Panc1 (cell line): ENCODE results near the gene RABL3. TPM values are rescaled to one million over a fixed set of nuclear protein-coding genes. Genes with fewer than 3 reads are reported as not detected.

Experiments
- ATAC-seq: fragments of 200-7000 bp; cut with Tn5 transposase; 2 replicates; pipeline ENCODE4 v1.9.1; 2020; ENCODE audit warnings: mild to moderate bottlenecking, moderate library complexity
- BruUV-seq: library from RNA; stranded (reverse); fragments of 400-500 nt; replicated peaks from 2 replicates; lab custom pipeline; 2021; lab: Mats Ljungman, UMichigan
- CTCF ChIA-PET: fragments of 300-600 bp; sonication (Branson Sonifier 250); formaldehyde crosslinking; loops from one replicate; lab custom pipeline; 2022; ENCODE audit warnings: antibody characterized with exemption; lab: Charles Lee
- POLR2A ChIA-PET: fragments of 300-600 bp; sonication (Branson Sonifier 250); formaldehyde crosslinking; loops from one replicate; lab custom pipeline; 2022; ENCODE audit warnings: antibody characterized with exemption; lab: Charles Lee
- DNase-seq: peaks from one replicate; pipeline ENCODE4 v3.0.0-alpha.2; 2010; ENCODE audit warnings: low read depth, low spot score
- H3K27ac ChIP-seq: 2 replicates; pipeline ENCODE4 v1.5.1; 2011; ENCODE audit warnings: mild to moderate bottlenecking, low read length, inconsistent platforms
- H3K27me3 ChIP-seq: fragments of 200-500 bp; sonication (Bioruptor generic); 2 replicates; pipeline ENCODE4 v1.6.0; 2014; ENCODE audit warnings: low read length, inconsistent platforms; ENCODE audit not compliant: control insufficient read depth, insufficient read depth
- H3K36me3 ChIP-seq: fragments of 200-500 bp; sonication (Bioruptor generic); 2 replicates; pipeline ENCODE4 v1.5.1; 2014; ENCODE audit warnings: inconsistent platforms, mild to moderate bottlenecking, low read length, moderate library complexity; ENCODE audit not compliant: control insufficient read depth, insufficient read depth
- H3K4me1 ChIP-seq: 2 replicates; pipeline ENCODE4 v1.5.1; 2011; ENCODE audit warnings: inconsistent platforms, mild to moderate bottlenecking, low read length, moderate library complexity; ENCODE audit not compliant: control insufficient read depth, insufficient read depth
- H3K4me3 ChIP-seq, 2 experiments: 2 replicates each; pipeline ENCODE4 v1.5.1; 2011 to 2012; ENCODE audit warnings: low read depth in 2 of 2, low read length in 2 of 2, mild to moderate bottlenecking in 2 of 2, inconsistent platforms in 1 of 2, moderate library complexity in 1 of 2
- H3K9me3 ChIP-seq: fragments of 200-500 bp; sonication (Bioruptor generic); 2 replicates; pipeline ENCODE4 v1.5.1; 2014; ENCODE audit warnings: low read depth, mild to moderate bottlenecking, inconsistent platforms, low read length, moderate library complexity; ENCODE audit not compliant: control insufficient read depth, insufficient read depth
- POLR2AphosphoS5 ChIP-seq: IDR thresholded peaks from 2 replicates; pipeline ENCODE4 v1.6.1; 2012; ENCODE audit warnings: mild to moderate bottlenecking, low read depth, low read length, moderate library complexity
- SIN3A ChIP-seq: IDR thresholded peaks from 2 replicates; pipeline ENCODE4 v1.6.1; 2012; ENCODE audit warnings: low read depth, mild to moderate bottlenecking, low read length, moderate library complexity, borderline replicate concordance; ENCODE audit not compliant: insufficient read depth
- TCF7L2 ChIP-seq: IDR thresholded peaks from 2 replicates; pipeline ENCODE4 v1.6.1; 2011; ENCODE audit warnings: mild to moderate bottlenecking, low read depth, low read length, inconsistent platforms
- in situ Hi-C: cut with HindIII; loops from 2 replicates; pipeline ENCODE4 v1.10.0; 2016; ENCODE audit warnings: low sequenced_read_pairs, low pct_unique_long_range_greater_than_20kb
- intact Hi-C: fragments of 100-400 bp; cut with micrococcal nuclease; formaldehyde crosslinking; loops from one replicate; pipeline ENCODE4 v1.10.0; 2022; ENCODE audit not compliant: unreplicated experiment
- total RNA-seq: library from RNA; stranded (reverse); gene quantifications from one replicate; pipeline ENCODE4 v1.2.1, GENCODE V29; 2021; ENCODE audit not compliant: unreplicated experiment
- TF ChIP-seq, protein P1 (sequence below): fragments of 450-650 bp; IDR thresholded peaks from 2 replicates; pipeline ENCODE4 v1.5.1; 2017; ENCODE audit warnings: mild to moderate bottlenecking
- TF ChIP-seq, protein P2 (sequence below), 2 experiments: IDR thresholded peaks; 2 replicates each; pipeline ENCODE4 v1.6.1; 2011 to 2012; ENCODE audit warnings: low read depth in 2 of 2, control low read depth in 1 of 2, low read length in 1 of 2, mild to moderate bottlenecking in 1 of 2, moderate library complexity in 1 of 2; ENCODE audit not compliant: insufficient read depth in 1 of 2

RABL3 gene
- total RNA-seq, 1 experiment from 2014 or later: 15.8 TPM

DNA sequence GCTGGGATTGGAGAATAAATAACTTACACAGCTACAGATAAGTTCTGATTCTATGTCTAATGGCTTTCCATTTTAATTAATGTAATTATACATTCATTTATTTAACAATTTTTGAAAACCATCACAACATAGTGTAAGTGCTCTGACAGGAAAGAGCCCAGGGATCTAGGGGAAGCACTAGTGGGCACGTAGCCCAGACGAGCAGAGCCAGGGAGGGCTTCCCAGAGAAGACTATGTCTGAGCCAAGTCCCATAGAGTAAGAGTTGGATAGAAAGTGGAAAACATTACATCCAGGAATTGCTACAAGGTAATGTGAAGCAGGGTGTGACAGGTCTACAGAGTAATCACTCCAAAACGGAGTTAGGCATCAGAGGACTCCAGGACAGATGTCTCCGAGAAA, 57.4 kb downstream of the RABL3 start:
- in situ Hi-C loops: no loop called here
- ATAC-seq (no peak), DNase-seq (no peak)
- Histone ChIP-seq H3K27ac (no peak overlapping the region), H3K9me3 (no peaks in the 10 kb centered on the region), H3K27me3 (no peaks in the 10 kb centered on the region), H3K4me1 (no peaks in the 10 kb centered on the region), H3K4me3 (no peak overlapping the region), H3K36me3 (no peaks in the 10 kb centered on the region)
- ChIA-PET CTCF (interaction anchor here (0.5 kb wide), 1 partner anchor 862 kb away, joined by 3 read pairs; no protein-coding TSS in a partner anchor), POLR2A (no interaction called here)
- intact Hi-C loops: no loop called here
- no TSS peak for BruUV-seq
- TF ChIP-seq POLR2AphosphoS5: no peak
- TF ChIP-seq, protein P1, sequence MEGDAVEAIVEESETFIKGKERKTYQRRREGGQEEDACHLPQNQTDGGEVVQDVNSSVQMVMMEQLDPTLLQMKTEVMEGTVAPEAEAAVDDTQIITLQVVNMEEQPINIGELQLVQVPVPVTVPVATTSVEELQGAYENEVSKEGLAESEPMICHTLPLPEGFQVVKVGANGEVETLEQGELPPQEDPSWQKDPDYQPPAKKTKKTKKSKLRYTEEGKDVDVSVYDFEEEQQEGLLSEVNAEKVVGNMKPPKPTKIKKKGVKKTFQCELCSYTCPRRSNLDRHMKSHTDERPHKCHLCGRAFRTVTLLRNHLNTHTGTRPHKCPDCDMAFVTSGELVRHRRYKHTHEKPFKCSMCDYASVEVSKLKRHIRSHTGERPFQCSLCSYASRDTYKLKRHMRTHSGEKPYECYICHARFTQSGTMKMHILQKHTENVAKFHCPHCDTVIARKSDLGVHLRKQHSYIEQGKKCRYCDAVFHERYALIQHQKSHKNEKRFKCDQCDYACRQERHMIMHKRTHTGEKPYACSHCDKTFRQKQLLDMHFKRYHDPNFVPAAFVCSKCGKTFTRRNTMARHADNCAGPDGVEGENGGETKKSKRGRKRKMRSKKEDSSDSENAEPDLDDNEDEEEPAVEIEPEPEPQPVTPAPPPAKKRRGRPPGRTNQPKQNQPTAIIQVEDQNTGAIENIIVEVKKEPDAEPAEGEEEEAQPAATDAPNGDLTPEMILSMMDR: no peak

DNA sequence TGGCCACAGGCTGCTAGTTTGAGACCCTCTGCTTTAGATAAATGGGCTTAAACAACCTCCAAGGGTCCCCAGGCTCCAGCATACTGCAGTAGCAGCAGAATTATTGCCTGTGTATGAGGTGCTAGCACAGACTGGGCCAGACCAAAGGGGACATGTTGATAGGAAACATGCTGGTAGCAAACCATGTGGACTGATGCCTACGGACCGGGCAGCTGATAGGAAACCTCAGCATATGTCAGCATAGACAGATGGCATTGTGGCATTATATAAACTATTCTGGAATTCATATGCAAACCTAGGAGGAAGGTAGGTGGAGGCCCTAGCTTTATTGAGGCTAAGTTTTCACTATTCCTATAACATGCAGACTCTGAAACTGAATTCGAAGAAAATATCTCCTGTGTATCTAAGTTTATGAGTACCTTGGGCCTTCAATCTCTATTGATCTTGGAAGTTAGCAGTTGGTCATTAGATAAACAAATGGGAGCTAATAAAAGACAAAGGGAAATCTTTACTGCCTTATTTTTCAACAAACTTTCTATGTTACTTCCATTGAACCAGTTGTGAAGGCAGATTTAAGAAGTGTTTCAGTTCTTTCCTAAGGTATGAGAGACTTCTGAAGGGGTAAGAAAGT, 58.5 kb downstream of the RABL3 start:
- Histone ChIP-seq H3K4me3 (no peak overlapping the region), H3K36me3 (no peaks in the 10 kb centered on the region), H3K27me3 (no peaks in the 10 kb centered on the region), H3K9me3 (no peaks in the 10 kb centered on the region; the same call in 1 of the 2 replicates), H3K4me1 (no peaks in the 10 kb centered on the region), H3K27ac (no peak overlapping the region)
- ATAC-seq (no peak), DNase-seq (no peak)
- intact Hi-C loops: no loop called here
- TF ChIP-seq TCF7L2: no peak
- no peak for TF ChIP-seq SIN3A
- TF ChIP-seq, protein P1: no peak
- no peak for TF ChIP-seq POLR2AphosphoS5
- TF ChIP-seq, protein P2, sequence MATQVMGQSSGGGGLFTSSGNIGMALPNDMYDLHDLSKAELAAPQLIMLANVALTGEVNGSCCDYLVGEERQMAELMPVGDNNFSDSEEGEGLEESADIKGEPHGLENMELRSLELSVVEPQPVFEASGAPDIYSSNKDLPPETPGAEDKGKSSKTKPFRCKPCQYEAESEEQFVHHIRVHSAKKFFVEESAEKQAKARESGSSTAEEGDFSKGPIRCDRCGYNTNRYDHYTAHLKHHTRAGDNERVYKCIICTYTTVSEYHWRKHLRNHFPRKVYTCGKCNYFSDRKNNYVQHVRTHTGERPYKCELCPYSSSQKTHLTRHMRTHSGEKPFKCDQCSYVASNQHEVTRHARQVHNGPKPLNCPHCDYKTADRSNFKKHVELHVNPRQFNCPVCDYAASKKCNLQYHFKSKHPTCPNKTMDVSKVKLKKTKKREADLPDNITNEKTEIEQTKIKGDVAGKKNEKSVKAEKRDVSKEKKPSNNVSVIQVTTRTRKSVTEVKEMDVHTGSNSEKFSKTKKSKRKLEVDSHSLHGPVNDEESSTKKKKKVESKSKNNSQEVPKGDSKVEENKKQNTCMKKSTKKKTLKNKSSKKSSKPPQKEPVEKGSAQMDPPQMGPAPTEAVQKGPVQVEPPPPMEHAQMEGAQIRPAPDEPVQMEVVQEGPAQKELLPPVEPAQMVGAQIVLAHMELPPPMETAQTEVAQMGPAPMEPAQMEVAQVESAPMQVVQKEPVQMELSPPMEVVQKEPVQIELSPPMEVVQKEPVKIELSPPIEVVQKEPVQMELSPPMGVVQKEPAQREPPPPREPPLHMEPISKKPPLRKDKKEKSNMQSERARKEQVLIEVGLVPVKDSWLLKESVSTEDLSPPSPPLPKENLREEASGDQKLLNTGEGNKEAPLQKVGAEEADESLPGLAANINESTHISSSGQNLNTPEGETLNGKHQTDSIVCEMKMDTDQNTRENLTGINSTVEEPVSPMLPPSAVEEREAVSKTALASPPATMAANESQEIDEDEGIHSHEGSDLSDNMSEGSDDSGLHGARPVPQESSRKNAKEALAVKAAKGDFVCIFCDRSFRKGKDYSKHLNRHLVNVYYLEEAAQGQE (IDR thresholded peaks at IDR 0.05; ENCODE audit: insufficient read depth in 1 of 2, low read depth in 2 of 2, low read length in 1 of 2): no peak
- in situ Hi-C loops: no loop called here
- ChIA-PET POLR2A (no interaction called here), CTCF (no interaction called here)
- BruUV-seq: no TSS peak
